HEK293 (cell line): ENCODE measurements around the gene MED28.

Experiments
- CTCF ChIA-PET: fragments of 350-600 bp; formaldehyde crosslinking; extraction: SDS; loops from one replicate; lab custom pipeline; 2021; ENCODE audit warnings: antibody characterized with exemption; lab: Yijun Ruan, JAX
- POLR2A ChIA-PET: fragments of 300-600 bp; formaldehyde crosslinking; extraction: SDS; loops from one replicate; lab custom pipeline; 2020; ENCODE audit warnings: antibody characterized with exemption, inconsistent platforms; lab: Yijun Ruan, JAX
- H3K27ac ChIP-seq: fragments of 200-500 bp; sonication (Bioruptor generic); 2 replicates; pipeline ENCODE4 v1.5.1; 2014; ENCODE audit warnings: low read depth, low read length, control low read depth, inconsistent platforms; ENCODE audit errors: extremely low read depth
- H3K36me3 ChIP-seq, 2 experiments: fragments of 200-500 bp in 1 of 2; sonication (Bioruptor generic) in 1 of 2; 1 replicate in 1 of 2; 2 replicates in 1 of 2; pipeline ENCODE4 v1.5.1; 2014 to 2017; ENCODE audit warnings: inconsistent platforms in 2 of 2, low read length in 2 of 2; ENCODE audit not compliant: control insufficient read depth in 2 of 2, insufficient read depth in 1 of 2
- H3K4me1 ChIP-seq: fragments of 200-500 bp; sonication (Bioruptor generic); 2 replicates; pipeline ENCODE4 v1.5.1; 2014; ENCODE audit warnings: mild to moderate bottlenecking, low read length, inconsistent platforms; ENCODE audit not compliant: control insufficient read depth, insufficient read depth
- H3K4me3 ChIP-seq: 2 replicates; pipeline ENCODE4 v1.5.1; 2011; ENCODE audit warnings: low read depth, mild to moderate bottlenecking, control low read depth, low read length, moderate library complexity
- H3K9me3 ChIP-seq: fragments of 200-500 bp; sonication (Bioruptor generic); 2 replicates; pipeline ENCODE4 v1.5.1; 2014; ENCODE audit warnings: low read depth, low read length, inconsistent platforms; ENCODE audit not compliant: control insufficient read depth, insufficient read depth
- GFI1B ChIP-seq: fragments of 450-650 bp; formaldehyde crosslinking; IDR thresholded peaks from 2 replicates; pipeline ENCODE4 v1.5.1; 2016; ENCODE audit warnings: missing biosample characterization, missing genetic modification characterization
- GLI4 ChIP-seq: fragments of 450-650 bp; formaldehyde crosslinking; IDR thresholded peaks from 2 replicates; pipeline ENCODE4 v1.5.1; 2016; ENCODE audit warnings: missing biosample characterization, missing genetic modification characterization
- KLF9 ChIP-seq: fragments of 450-650 bp; formaldehyde crosslinking; IDR thresholded peaks from 2 replicates; pipeline ENCODE4 v1.5.1; 2016; ENCODE audit warnings: missing biosample characterization, missing genetic modification characterization, low read depth
- OSR2 ChIP-seq: fragments of 450-650 bp; formaldehyde crosslinking; IDR thresholded peaks from 2 replicates; pipeline ENCODE4 v1.5.1; 2016; ENCODE audit warnings: missing biosample characterization, missing genetic modification characterization
- PATZ1 ChIP-seq: fragments of 450-650 bp; formaldehyde crosslinking; IDR thresholded peaks from 2 replicates; pipeline ENCODE4 v1.5.1; 2016; ENCODE audit warnings: missing biosample characterization, missing genetic modification characterization
- RBAK ChIP-seq: fragments of 450-650 bp; formaldehyde crosslinking; IDR thresholded peaks from 2 replicates; pipeline ENCODE4 v1.5.1; 2016; ENCODE audit warnings: missing biosample characterization, missing genetic modification characterization
- SCRT1 ChIP-seq: fragments of 450-650 bp; formaldehyde crosslinking; IDR thresholded peaks from 2 replicates; pipeline ENCODE4 v1.5.1; 2016; ENCODE audit warnings: missing biosample characterization, missing genetic modification characterization, borderline replicate concordance
- SETDB1 ChIP-seq: IDR thresholded peaks from one replicate; pipeline ENCODE4 v1.6.1; 2017; ENCODE audit warnings: mild to moderate bottlenecking, low read length, moderate library complexity, mixed read lengths; ENCODE audit not compliant: insufficient read length
- SP7 ChIP-seq: fragments of 450-650 bp; formaldehyde crosslinking; IDR thresholded peaks from 2 replicates; pipeline ENCODE4 v1.5.1; 2016; ENCODE audit warnings: missing biosample characterization, missing genetic modification characterization
- TSHZ1 ChIP-seq: fragments of 450-650 bp; formaldehyde crosslinking; IDR thresholded peaks from 2 replicates; pipeline ENCODE4 v1.5.1; 2016; ENCODE audit warnings: missing biosample characterization, missing genetic modification characterization, borderline replicate concordance
- WT1 ChIP-seq: fragments of 450-650 bp; formaldehyde crosslinking; IDR thresholded peaks from 2 replicates; pipeline ENCODE4 v1.5.1; 2016; ENCODE audit warnings: missing biosample characterization, missing genetic modification characterization
- ZBTB11 ChIP-seq: fragments of 450-650 bp; formaldehyde crosslinking; conservative IDR thresholded peaks from 2 replicates; pipeline ENCODE4 v1.5.1; 2016; ENCODE audit warnings: low read depth, missing biosample characterization, missing genetic modification characterization
- ZNF19 ChIP-seq: fragments of 450-650 bp; formaldehyde crosslinking; IDR thresholded peaks from 2 replicates; pipeline ENCODE4; 2016; ENCODE audit warnings: missing biosample characterization, missing genetic modification characterization, low read depth
- ZNF248 ChIP-seq: fragments of 450-650 bp; formaldehyde crosslinking; IDR thresholded peaks from 2 replicates; pipeline ENCODE4 v1.5.1; 2017; ENCODE audit warnings: missing biosample characterization, missing genetic modification characterization
- ZNF48 ChIP-seq: fragments of 450-650 bp; formaldehyde crosslinking; IDR thresholded peaks from 2 replicates; pipeline ENCODE4 v1.5.1; 2016; ENCODE audit warnings: missing biosample characterization, missing genetic modification characterization
- ZNF596 ChIP-seq: fragments of 450-650 bp; IDR thresholded peaks from 2 replicates; pipeline ENCODE4 v1.5.0; 2018; ENCODE audit warnings: missing biosample characterization, mild to moderate bottlenecking, missing genetic modification characterization, moderate library complexity
- ZNF626 ChIP-seq: fragments of 450-650 bp; sonication (Bioruptor Pico); formaldehyde crosslinking; IDR thresholded peaks from 2 replicates; pipeline ENCODE4 v1.5.1; 2018; ENCODE audit warnings: missing biosample characterization, missing genetic modification characterization, inconsistent platforms
- ZNF670 ChIP-seq: fragments of 450-650 bp; formaldehyde crosslinking; IDR thresholded peaks from 2 replicates; pipeline ENCODE4 v1.5.1; 2016; ENCODE audit warnings: missing biosample characterization, missing genetic modification characterization, low read depth
- ZSCAN18 ChIP-seq: fragments of 450-650 bp; formaldehyde crosslinking; IDR thresholded peaks from 2 replicates; pipeline ENCODE4 v1.5.1; 2016; ENCODE audit warnings: missing biosample characterization, missing genetic modification characterization
- ZSCAN23 ChIP-seq: fragments of 450-650 bp; formaldehyde crosslinking; IDR thresholded peaks from 2 replicates; pipeline ENCODE4 v1.5.1; 2016; ENCODE audit warnings: missing biosample characterization, missing genetic modification characterization

Gene MED28

GRCh38 chr4:17583941-17584340, 30.5 kb upstream of the MED28 start:
- Histone ChIP-seq H3K4me1 (no peaks in the 10 kb centered on the region), H3K27ac (no peak overlapping the region)
- POLR2A ChIA-PET = no interaction called here
- TF ChIP-seq ZSCAN18 (tag by site-specific recombination) (no peak), KLF9 (tag by site-specific recombination) (no peak), GLI4 (tag by site-specific recombination) (no peak), TSHZ1 (no peak), ZNF48 (tag by site-specific recombination) (no peak), SETDB1 (no peak), ZNF248 (tag by site-specific recombination) (no peak), SCRT1 (tag by site-specific recombination) (no peak), OSR2 (tag by site-specific recombination) (no peak), ZNF670 (tag by site-specific recombination) (no peak), WT1 (tag by site-specific recombination) (no peak), ZNF19 (no peak), ZNF626 (tag by site-specific recombination) (no peak), SP7 (tag by site-specific recombination) (no peak), PATZ1 (tag by site-specific recombination) (no peak), ZSCAN23 (tag by site-specific recombination) (no peak), ZNF596 (tag by site-specific recombination) (no peak), ZBTB11 (tag by site-specific recombination) (no peak), RBAK (tag by site-specific recombination) (no peak), GFI1B (no peak)
- TF ChIP-seq, all 188 proteins: peak for 0
- Histone ChIP-seq H3K9me3 (no peaks in the 10 kb centered on the region), H3K36me3 (peaks cover 0 to 95% of the 10 kb centered on the region in 2 experiments; a peak in 2 of 3 replicates), H3K4me3 (no peak overlapping the region)
- CTCF ChIA-PET = interaction anchor here (0.6 kb wide), 1 partner anchor 9 kb away, joined by 4 read pairs; no protein-coding TSS in a partner anchor
